COR-L47 (cell line): ENCODE measurements around the gene PRPF18.

Experiments
- DNase-seq: peaks from one replicate; lab custom pipeline; 2025; lab: John Stamatoyannopoulos, UW

Gene PRPF18

DNA sequence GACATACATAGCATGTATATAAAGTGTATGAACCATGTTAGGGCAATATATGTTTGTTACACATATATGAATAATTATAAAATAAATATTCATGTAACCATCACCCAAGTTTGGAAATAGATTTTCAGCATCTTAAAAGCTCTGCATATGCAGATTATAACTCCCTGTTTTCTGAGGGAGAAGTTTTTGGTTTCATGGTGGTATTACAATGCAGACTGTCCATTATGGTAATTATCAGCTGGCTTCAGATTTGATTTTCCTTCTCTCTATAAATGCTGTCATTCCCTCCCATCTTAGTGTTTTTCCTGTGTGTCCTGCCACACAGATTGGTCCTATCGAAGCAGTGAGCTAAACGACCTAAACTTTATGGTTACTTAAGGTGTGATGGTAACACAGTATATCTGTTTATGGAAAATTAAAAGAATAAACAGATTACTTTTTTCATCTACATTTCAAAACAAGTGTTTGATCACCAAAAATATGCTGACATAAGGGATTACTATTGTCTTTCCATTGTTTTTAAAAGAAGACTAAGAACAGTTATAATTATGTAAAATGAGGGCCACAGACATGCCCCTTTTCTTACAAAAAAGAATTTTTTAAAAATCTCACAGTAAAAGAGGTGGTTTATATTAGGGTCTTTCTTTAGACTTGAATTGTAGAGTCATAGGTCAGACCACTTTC is 17.7 kb downstream of the PRPF18 start:
- no peak for DNase-seq

DNA sequence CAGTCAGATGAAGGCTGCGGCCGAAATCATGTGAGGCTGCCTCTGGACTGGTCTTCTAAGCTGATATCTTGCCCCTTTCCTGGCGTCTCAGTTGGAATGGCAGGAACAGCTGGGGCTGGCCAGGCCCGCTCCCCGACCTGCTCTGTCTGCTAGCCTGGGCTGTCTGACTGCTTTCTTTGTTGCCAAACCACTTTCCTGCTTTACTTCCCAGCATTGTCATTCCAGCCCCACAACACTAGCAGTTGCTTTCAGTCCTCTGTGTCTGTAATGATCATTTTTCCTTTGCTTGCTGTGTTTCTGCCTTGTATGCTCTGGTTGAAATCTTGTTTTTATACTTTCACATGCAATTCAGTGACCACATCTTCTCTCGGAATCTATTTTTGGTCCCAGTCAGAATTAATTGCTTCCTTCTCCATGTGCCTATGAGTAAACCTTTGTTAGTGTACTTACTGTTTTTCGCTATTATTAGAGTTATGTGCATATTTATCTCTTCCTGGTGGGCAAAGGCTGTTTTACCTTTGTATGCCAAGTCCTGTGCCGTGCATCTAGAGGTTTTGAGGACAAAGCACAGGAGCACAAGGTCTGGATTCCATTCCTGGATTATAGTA is 21.6 kb downstream of the PRPF18 start:
- DNase-seq, result no peak

DNA sequence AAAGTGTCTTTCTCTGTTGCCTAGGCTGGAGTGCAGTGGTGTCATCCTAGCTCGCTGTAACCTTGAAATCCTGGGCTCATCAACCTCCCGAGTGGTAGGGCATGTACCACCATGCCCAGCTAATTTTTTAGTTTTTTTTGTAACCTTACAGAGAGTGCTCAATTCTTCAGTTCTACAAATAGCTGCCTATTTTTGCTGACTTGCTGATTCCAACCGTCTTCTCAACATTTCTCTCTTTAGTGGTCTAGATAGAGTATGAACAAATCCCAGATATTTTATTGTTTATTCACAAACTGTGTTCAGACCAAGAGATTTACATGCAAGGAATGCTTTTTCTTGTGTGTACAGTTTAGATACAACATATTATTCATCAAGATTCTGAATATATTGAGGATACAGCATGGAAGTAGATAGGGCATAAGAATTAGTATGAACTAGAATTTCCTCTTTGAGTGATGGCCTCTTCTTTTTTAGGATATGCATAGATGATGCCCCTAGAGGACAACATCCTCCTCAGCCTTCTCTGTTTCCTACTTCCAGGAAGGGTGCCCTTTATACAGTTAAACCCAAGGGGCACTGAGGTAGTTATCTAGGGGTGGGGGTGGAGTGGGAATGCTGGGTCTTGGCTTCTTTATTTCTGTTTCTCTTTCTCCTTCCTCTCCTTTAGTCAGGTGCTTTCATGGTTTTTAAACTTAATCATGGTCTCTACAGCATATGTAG is 26.0 kb downstream of the PRPF18 start:
- DNase-seq, result no peak

DNA sequence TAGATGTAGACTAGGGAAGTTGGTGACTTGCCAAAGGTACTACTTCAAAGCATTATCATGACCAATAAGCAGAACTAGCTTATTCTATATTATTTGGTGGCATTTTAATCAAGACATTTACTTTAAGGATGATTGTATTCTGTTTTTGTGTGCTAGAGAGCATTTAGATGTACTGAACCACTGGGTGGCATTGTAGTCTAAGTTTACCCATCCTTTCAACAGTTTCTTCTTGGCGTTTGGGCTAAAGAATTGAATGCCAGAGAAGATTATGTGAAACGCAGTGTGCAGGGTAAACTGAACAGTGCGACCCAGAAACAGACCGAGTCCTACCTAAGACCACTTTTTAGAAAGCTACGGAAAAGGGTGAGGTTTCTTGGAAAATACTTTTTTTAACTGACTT is 26.8 kb downstream of the PRPF18 start:
- no peak for DNase-seq

DNA sequence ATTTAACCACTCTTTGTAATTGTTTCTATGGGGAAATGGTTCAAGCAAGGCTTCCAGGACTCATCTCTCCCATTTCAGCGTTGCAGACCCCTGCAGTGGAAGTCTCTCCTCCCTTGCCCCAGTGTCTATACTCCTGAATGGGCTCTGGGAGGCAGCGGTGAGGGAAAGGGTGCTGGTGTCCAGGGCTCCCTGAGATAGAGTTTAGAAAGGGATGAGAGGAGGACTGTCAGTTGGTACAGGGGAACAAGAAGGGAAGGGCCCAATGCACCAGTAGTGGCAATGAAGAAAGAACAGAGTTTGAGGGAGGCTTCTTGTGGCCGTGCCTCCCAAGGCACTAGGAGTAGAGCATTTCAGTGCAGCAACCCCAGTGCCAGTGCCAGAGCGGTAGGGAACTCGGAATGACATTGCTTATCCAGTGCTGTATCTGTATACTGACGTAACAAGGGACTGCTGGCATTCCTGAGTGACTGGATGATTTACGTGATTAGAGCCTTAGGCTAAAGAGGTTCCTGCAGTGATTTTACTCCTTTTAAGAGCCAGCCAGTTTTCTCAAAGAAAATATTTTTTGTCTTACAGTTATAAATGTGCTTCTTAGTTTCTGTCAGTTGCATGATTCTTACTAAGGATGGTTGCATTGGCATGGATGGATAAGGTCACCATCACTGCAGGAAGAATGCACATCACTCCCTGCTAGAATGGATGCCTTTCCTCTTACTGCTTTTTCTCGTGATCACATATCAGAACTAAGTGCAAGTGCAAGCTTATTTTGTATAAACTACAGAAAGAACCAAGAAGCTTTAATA is 28.0 kb downstream of the PRPF18 start:
- no peak for DNase-seq

DNA sequence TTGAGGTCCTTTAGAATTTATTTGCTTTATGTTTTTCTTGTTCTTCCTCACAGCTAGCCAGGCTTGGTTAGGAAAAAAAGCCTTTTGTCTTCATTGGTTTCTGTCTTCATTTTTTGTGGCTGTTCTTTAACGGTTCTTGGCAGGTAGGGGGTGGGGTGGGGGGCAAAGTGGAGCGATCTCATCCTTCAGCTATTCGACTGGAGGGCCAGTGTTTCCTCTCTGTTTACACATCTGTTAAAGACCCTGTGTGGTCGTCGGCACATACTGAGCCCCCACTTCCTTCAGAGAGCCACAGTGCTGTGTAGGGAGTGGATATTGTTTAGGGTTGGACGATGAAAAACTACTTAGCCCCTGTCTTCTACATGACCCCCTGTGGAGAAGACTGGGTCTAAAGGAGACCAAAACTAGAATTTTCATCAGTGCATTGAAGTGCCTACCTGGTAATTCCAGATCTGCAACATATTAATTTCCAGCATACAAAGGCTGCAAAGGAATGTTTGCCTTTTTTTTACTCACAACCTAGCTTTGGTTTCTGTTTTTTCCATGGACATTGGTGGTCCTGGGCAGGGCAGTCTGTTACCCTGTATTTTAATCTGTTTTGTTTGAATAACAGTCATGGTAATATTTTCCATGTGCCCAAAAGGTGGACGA is 29.0 kb downstream of the PRPF18 start:
- no peak for DNase-seq

DNA sequence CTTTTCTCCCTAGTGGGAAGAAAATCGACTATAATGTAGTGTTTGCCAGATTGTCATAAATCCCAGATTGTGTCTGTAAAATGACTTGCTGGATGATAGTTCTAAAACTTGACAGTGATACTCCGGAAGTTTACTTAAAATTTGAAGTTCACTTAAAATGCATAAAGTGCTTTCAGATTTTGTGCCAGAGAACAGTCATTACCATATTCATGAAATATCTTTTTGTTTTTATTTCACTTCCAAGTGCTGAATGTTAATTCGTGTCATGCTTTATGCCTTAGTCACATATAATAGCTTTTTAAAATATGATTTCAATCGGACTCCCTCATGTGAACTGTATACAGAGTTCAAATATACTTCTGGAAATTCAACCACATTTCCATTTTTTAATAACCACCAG is 30.4 kb downstream of the PRPF18 start:
- no peak for DNase-seq

DNA sequence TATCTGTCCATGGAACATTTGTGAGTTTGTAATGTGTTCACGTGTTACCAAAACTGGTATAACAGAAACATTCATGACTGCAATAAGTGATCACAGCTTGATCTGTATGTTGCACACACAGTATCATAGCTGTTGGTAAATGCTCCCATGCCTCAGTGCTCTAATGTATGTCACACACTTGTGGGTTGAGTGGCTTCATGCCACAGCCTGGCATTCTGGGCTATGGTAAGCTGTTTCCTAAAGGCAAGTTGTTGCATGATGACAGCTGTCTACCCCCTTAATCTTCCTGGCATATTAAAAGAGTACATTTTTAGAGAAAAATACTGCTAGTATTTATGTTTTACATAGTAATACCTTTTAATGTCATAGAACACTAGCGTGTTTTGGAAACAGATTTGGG is 35.2 kb downstream of the PRPF18 start:
- no peak for DNase-seq

DNA sequence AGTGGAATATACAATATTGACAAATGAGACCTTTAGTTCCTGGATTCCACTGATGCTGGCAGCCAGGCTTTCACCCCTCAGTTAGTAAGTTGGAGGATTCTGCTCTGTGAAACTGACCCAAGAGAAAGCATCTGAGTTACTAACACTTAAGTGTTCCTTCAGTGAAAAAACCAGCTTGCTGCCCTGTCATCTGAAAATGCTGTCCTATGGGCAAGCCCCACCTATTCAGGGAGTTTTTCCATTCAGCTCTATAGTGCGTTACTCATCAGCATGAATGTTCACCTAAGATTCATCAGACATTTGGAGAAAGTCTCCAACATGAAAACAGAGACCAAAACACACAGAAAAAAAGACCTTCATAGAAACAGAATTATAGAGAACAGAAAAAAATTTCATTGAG is 37.9 kb downstream of the PRPF18 start:
- no peak for DNase-seq

DNA sequence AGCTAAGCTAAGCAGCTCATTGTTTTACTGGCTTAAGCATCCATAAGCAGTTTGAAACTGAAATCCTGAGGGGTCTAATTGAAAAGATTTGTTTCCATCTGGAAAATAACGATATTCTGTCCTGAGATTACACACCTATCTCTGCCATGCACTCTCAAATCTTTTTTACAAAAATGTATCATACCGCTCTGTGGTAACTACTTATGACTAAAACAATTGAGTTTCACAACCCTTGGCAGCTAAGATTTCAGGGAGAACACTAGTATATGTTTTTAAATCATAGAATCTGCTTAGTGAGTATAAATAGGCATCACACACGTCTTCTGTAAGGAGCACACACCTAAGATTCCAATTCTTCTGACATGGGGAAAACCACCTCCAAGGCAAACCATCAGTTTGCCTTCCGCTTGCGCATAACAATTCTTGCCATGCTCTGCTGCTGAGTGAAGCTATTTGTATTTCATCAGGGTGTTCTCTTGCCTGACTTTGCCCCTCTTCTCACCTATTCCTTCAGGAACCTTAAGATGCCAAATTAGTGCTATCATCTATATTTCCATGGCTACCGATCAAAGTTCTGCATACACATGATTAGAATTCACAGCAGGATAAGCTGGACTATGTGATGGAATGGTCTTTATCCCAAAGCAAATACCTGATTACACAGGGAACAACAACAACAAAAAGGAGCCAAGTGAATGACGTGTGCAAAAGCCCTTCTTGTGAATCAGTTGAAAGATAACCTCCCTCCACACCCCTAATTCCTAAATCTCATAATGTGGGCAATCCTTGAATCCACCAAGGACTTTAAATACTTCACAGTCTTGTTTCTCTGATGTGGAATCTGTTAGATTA is 40.9 kb downstream of the PRPF18 start:
- no peak for DNase-seq

DNA sequence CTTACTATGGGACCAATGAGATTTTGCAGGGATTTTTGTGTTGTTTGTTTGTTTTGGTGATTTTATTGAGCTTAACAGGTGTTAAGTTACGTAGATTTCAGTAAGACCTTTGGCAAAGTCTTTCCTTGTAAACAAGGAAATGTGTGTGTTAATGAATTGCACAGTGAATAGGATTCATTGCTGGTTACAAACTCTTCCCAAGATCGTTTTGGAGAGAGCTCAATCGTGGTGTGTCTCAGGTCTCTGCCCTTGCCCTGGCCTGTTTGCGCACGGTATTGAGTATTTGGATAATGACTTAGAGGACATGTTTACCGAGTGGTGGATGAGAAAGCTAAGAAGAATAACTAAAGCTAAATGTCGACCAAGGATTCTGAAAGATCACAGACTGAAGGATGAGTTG is 41.9 kb downstream of the PRPF18 start:
- no peak for DNase-seq

DNA sequence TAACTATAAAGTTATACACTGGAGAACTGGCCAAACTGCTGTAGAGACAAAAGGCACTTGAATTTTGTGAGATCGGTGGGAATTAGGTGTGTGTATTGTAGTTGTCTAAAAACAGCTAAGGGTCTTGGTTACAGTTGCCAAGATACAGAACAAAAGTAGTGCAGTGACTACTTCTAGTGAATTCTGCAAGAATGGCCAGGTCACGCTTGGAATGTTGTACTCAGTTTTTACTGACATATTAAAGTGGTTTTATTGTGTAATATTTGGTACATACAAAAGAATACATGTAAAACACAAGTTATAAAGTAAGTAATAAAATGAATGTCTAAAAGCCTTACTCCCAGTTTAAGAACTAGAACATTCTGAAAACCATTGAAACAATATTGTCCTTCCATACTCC is 42.4 kb downstream of the PRPF18 start:
- no peak for DNase-seq

DNA sequence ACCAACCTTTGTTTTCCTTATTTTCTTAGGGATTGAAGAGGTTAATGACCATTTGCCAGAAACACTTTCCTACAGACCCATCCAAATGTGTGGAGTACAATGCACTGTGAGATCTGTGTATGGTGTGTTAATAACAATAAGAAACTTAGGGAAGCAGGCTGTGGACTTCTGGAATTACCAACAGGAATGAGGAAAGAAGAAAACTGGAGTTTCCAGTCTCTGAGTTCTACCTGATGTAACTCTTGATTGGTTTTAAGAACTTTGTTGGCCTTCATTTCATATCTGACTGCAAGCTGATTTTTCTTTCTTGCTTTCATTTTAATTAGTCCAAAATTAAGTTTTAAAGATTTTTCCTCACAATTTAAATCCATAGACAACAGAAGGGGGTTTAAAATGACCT is 43.5 kb downstream of the PRPF18 start:
- DNase-seq, result no peak

DNA sequence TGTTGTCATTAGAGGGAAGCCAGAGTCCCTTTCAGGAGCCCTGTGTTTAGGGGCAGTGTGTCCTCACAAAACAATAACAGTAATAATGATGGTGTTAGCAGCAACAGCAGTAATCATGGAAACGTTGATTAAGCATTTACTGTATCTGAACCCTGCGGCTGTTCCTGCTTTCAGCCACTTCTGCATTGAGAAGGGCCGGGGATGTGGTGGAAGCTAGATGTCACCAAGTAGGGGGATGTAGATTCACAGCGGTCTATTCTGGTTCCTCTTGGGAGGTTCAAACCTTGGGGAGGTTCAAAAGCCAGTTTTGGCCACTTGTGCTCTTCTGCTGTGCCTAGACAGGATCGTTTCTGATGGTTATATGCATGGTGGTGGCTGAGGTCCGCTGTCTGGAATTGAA is 44.8 kb downstream of the PRPF18 start:
- DNase-seq, result no peak

DNA sequence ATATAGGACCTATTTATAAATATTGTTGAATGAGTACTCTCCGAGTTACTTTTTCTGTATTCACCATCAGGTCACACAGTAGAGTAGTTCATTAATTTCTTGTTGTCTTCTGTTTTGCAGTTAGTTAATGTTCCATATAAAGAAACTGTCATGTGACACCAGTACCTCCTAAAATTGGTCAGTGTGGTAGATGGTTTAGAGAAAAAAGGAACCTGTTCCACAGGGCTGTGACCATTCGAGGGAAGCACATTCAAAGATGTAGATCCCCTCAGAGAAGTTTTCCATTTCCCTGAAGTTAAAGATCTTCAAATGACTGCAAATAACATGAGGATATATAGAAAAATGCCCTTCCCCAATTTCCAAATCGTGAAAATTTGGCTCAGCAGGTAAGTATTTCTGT is 45.7 kb downstream of the PRPF18 start:
- no peak for DNase-seq

DNA sequence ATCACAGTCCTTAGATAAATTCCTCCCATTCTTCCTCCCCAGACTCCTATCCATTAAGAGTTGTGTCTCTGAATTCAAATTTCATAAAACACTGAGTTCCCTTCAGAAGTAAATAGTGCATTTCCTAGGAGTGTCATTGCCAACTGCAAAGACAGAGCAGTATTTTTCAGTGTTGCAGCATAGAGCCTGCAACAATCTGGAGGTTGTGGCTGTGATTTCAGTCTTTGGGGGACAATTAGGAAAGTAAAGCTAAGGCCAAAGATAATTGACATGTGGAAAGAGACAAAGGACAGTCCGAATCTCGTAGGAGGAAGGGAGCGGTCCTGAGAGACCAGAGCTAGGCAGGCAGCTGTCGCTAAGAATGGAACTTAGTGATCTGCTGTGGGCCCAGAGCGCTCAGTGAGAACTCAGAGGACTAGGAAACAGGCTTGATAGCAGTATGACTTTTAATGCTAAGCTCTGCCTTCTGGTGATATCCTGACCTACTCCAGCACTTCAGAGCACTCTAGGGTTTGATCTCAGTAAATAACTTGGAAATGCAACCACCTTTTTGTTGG is 46.2 kb downstream of the PRPF18 start:
- DNase-seq, result no peak

DNA sequence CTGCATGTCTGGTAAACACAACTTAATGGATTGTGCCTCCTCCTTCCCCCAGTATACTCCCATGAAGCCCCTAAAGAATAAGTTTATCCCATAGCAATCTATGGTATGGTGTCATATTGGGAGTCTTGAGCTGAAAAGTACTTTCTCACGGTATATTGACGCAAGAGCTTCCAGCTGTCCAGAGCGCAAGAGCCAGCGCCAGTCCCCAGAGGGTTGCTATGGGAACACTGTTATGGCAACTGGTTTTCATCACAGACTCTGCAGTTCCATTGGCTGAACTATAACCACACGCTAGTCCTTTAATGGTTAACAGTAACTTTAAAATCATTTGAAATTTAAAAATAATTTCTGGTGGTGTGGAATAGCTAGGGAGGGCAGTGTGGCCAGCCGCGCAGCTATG is 46.9 kb downstream of the PRPF18 start:
- no peak for DNase-seq

DNA sequence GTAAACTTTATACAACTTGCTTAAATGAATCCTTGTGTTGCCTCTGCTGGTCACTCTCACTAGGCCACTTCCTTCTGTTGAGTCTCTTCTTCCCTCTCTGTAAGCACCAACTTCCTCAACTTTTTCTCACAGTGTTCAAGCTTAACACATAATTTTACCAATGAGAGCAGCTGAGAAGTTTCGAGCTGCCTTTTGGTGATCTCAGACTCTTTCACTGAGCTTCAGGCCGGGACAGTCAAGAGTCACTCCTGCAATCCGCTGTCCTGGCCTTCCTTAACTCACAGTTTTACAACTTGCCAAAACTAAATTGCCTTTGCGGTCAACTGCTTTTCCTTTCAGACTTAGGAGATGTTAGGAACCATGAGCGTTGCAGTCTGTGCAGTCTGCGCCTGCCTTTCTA is 47.4 kb downstream of the PRPF18 start:
- no peak for DNase-seq

DNA sequence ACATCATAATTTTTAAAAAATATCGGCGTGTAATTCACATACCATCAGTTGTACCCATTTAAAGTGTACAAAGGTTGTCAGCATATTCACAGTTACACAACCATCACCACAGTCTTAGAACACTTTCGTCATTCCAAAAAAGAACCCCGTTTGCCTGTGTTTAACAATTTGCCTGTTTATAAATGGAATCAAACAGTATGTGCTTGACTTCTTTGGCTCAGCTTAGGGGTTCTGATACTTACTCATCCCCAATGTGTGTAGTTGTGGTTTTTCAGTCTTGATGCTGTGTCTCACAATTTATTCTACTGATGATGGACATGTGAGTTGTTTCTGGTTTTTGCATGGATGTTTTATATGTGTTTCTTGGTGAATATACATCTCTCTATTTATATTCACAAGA is 50.0 kb downstream of the PRPF18 start:
- DNase-seq, result no peak

DNA sequence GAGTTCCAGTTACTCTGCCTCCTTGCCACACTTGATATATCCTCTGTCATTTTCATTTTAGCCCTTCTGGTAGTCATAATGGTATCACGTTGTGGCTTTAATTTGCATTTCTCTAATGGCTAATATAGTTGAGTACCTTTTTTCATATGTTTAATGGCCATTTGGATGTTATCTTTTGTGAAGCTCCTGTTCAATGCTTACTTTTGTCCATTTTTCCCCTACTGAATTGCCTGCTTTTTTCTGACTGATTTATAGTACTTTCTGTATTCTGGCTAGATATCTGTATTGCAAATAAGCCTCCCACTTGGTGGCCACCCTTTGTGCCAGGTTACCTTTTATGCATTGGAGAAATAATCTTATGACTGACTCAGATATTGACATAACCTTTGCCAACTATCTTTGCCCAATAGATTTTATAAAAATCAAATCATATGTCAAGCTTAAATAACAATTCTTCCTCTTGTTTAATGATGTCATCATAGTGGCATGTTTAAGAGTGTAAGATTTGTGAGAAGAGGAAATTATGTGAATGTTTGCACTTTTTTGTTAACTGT is 50.6 kb downstream of the PRPF18 start:
- DNase-seq, result no peak

DNA sequence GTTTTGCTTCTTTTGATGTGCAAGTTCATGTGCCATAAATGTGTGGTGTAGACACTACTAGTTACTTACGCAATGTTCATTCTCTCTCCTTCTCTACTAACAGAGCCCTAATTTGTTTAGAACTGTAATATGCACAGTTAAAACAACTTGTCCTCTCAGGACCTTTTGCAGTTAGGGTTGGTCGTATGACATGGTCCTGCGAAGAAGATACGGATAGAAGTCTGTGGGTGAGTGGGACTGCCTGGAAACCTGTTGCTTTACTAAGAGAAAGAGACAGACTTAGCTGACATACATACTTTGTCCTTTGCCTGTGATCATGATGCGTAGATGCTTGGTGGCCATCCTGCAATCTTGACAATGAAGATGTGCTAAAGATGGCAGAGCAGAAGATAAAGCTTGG is 51.1 kb downstream of the PRPF18 start:
- DNase-seq, result no peak
